CD14-positive monocyte (primary cell): ENCODE measurements around the gene GTF2H2. TPM values are rescaled to one million over a fixed set of nuclear protein-coding genes. Genes with fewer than 3 reads are reported as not detected.
A peak's percentile ranks its signal among the peaks of the same experiment; 100 is the strongest.
"Not testable (repeated sequence)": the region's sequence is repeated elsewhere in the genome, so short reads cannot be mapped to it uniquely, and the experiment has no call there.

Source experiments
- DNase-seq, 3 donors: peaks; one replicate each; pipeline ENCODE4 v3.0.0-alpha.2; 2011 to 2022
- H2AFZ ChIP-seq: 2 replicates; pipeline ENCODE4 v1.6.0; 2012; ENCODE audit warnings: mild to moderate bottlenecking, low read depth, low read length, inconsistent platforms; ENCODE audit not compliant: insufficient read depth, poor library complexity, severe bottlenecking
- H3K27ac ChIP-seq, 2 donors: 1 replicate in 1 of 2; 2 replicates in 1 of 2; pipeline ENCODE4 v1.5.1; 2012 to 2013; ENCODE audit warnings: low read length in 2 of 2, control low read depth in 1 of 2, inconsistent platforms in 1 of 2, low read depth in 1 of 2, mild to moderate bottlenecking in 1 of 2
- H3K27me3 ChIP-seq, 2 donors: one replicate each; pipeline versions ENCODE4 v1.6.0 to v1.6.1; 2011 to 2013; ENCODE audit warnings: low read length in 2 of 2; ENCODE audit not compliant: control insufficient read depth in 2 of 2, insufficient read depth in 2 of 2
- H3K36me3 ChIP-seq, 2 donors: replicated peaks in 1 of 2; 1 replicate in 1 of 2; 2 replicates in 1 of 2; pipeline versions ENCODE4 v1.5.1 to v1.6.1; 2012 to 2013; ENCODE audit warnings: low read length in 2 of 2, control low read depth in 1 of 2, inconsistent platforms in 1 of 2, mild to moderate bottlenecking in 1 of 2; ENCODE audit not compliant: insufficient read depth in 2 of 2, control insufficient read depth in 1 of 2
- H3K4me1 ChIP-seq, 2 donors: 1 replicate in 1 of 2; 2 replicates in 1 of 2; pipeline versions ENCODE4 v1.5.1 to v1.6.1; 2012 to 2013; ENCODE audit warnings: low read length in 2 of 2, control low read depth in 1 of 2, inconsistent platforms in 1 of 2, mild to moderate bottlenecking in 1 of 2, moderate library complexity in 1 of 2; ENCODE audit not compliant: insufficient read depth in 2 of 2, control insufficient read depth in 1 of 2
- H3K4me2 ChIP-seq: replicated peaks from 2 replicates; pipeline ENCODE3; 2012; ENCODE audit warnings: low read length, moderate library complexity, mild to moderate bottlenecking; ENCODE audit not compliant: poor library complexity, severe bottlenecking; ENCODE audit errors: extremely low read depth
- H3K4me3 ChIP-seq, 3 experiments: fragments of 200-600 bp in 1 of 3; sonication (generic) in 1 of 3; replicated peaks in 1 of 3; 1 replicate in 2 of 3; 2 replicates in 1 of 3; pipeline ENCODE4 v1.5.1; 2011 to 2013; ENCODE audit warnings: low read length in 3 of 3, mild to moderate bottlenecking in 3 of 3, control low read depth in 2 of 3, low read depth in 2 of 3, inconsistent platforms in 1 of 3, moderate library complexity in 1 of 3
- H3K79me2 ChIP-seq: 2 replicates; pipeline ENCODE4 v1.6.0; 2012; ENCODE audit warnings: mild to moderate bottlenecking, control low read depth, inconsistent platforms, low read length, moderate library complexity; ENCODE audit not compliant: insufficient read depth
- H3K9ac ChIP-seq: 2 replicates; pipeline ENCODE4 v1.6.0; 2017; ENCODE audit warnings: low read length, mild to moderate bottlenecking; ENCODE audit not compliant: insufficient read depth, poor library complexity, severe bottlenecking
- H3K9me3 ChIP-seq, 2 donors: replicated peaks in 1 of 2; 1 replicate in 1 of 2; 2 replicates in 1 of 2; pipeline versions ENCODE4 v1.5.1 to v1.6.1; 2012 to 2013; ENCODE audit warnings: low read length in 2 of 2, control low read depth in 1 of 2; ENCODE audit not compliant: control insufficient read depth in 1 of 2, insufficient read depth in 1 of 2
- H4K20me1 ChIP-seq: 2 replicates; pipeline ENCODE4 v1.6.0; 2012; ENCODE audit warnings: mild to moderate bottlenecking, low read length, control low read depth, moderate library complexity; ENCODE audit not compliant: insufficient read depth
- H3K27ac Mint-ChIP-seq, 7 donors: one replicate each; pipeline ENCODE4 v1.8.0; 2020; ENCODE audit warnings: mild to moderate bottlenecking in 7 of 7, mixed read lengths in 7 of 7, moderate library complexity in 6 of 7, inconsistent platforms in 2 of 7
- H3K27me3 Mint-ChIP-seq, 3 donors: one replicate each; pipeline ENCODE4 v1.8.0; 2021 to 2022; ENCODE audit warnings: low read depth in 3 of 3, mild to moderate bottlenecking in 3 of 3, mixed read lengths in 3 of 3, moderate library complexity in 3 of 3, inconsistent platforms in 1 of 3
- H3K36me3 Mint-ChIP-seq, 2 donors: one replicate each; pipeline ENCODE4 v1.8.0; 2020; ENCODE audit warnings: mixed read lengths in 2 of 2, inconsistent platforms in 1 of 2, mild to moderate bottlenecking in 1 of 2
- H3K4me1 Mint-ChIP-seq: one replicate; pipeline ENCODE4 v1.8.0; 2020; ENCODE audit warnings: mild to moderate bottlenecking, mixed read lengths
- H3K4me3 Mint-ChIP-seq, 2 donors: one replicate each; pipeline ENCODE4 v1.8.0; 2020; ENCODE audit warnings: mild to moderate bottlenecking in 2 of 2, mixed read lengths in 2 of 2, moderate library complexity in 1 of 2
- H3K9me3 Mint-ChIP-seq, 7 donors: one replicate each; pipeline ENCODE4 v1.8.0; 2020 to 2022; ENCODE audit warnings: mixed read lengths in 7 of 7, mild to moderate bottlenecking in 6 of 7, moderate library complexity in 6 of 7, inconsistent platforms in 2 of 7
- CTCF ChIP-seq: fragments of 200-600 bp; IDR thresholded peaks from one replicate; pipeline ENCODE4 v1.8.0; 2022; ENCODE audit warnings: antibody characterized with exemption, mild to moderate bottlenecking
- WGBS: methylation state at CpG from one replicate; pipeline ENCODE4 v1.1.5; 2013; ENCODE audit warnings: missing lambda C conversion rate; ENCODE audit not compliant: insufficient coverage; 5-methylcytosine and 5-hydroxymethylcytosine counted together
- intact Hi-C, 2 donors: fragments of 100-400 bp; cut with micrococcal nuclease; formaldehyde crosslinking; loops; one replicate each; pipeline versions ENCODE4 v1.15.0 to v1.15.1; 2023
- polyA plus RNA-seq, 3 donors: library from polyadenylated mRNA; depleted of rRNA in 1 of 3; unstranded in 2 of 3; stranded (reverse) in 1 of 3; fragments of 300-500 nt in 2 of 3; fragments of >200 nt in 1 of 3; fragmentation: Illumina TruSeq in 2 of 3; gene quantifications; 1 replicate in 2 of 3; 2 replicates in 1 of 3; pipeline ENCODE4 v1.2.3, GENCODE V29; 2012 to 2021

The GTF2H2 gene
- polyA plus RNA-seq, 3 donors: 3.7 to 9.7 (median 5.9) TPM

DNA sequence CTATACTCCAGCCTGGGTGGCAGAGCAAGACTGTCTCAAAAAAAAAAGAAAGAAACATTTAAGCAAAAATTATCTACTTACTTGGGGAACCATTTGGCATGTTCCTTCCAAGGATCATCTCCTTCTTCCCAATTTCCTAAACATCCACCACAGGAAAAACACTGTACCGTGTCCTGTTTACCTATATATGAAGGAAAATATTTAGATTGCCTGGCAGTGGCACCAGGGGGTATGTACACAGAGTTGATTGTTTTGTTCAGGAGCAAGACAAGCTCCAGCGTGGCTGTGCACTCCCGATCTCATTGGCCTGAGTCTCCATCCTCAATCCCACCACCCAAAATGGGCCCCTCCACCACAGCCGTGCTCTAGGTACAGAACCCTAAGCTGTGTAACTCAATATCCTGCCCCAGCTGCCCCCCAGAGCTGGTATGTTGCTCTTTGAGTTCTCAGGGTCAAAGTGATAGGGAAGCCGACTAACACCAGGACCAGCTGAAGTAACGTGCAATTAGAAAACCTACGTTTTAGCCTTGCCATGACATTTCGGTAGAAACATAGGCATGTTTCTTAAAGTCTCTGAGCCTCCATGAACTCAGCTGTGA is 56.2 kb downstream of the GTF2H2 start:
- no peak overlapping the region for H2AFZ ChIP-seq
- Mint-ChIP-seq H3K4me3 (no peak overlapping the region), H3K27ac (peak overlapping the region in 5 of 7 donors; percentile 35 to 76 (median 62)), H3K9me3 (no peaks in the 10 kb centered on the region), H3K4me1 (peaks cover 26% of the 10 kb centered on the region), H3K36me3 (peaks cover 34 to 56% of the 10 kb centered on the region in 2 donors), H3K27me3 (no peaks in the 10 kb centered on the region)
- intact Hi-C loops: no loop called here
- peaks cover 38 to 53% of the 10 kb centered on the region in 2 donors for H3K36me3 ChIP-seq
- H3K9ac ChIP-seq: peak overlapping the region; percentile 10
- no peak overlapping the region for H3K4me2 ChIP-seq
- H3K9me3 ChIP-seq: no peaks in the 10 kb centered on the region
- DNase-seq: no peak
- no peak for TF ChIP-seq CTCF
- H3K27ac ChIP-seq: peak overlapping the region in 1 of 2 donors; percentile 51
- H4K20me1 ChIP-seq: peaks cover 62% of the 10 kb centered on the region
- H3K79me2 ChIP-seq: peaks cover 68% of the 10 kb centered on the region
- WGBS: 91% methylated on average over 4 of the region's 8 CpGs
- H3K4me3 ChIP-seq: no peak overlapping the region
- peaks cover 12 to 13% of the 10 kb centered on the region in 2 donors for H3K4me1 ChIP-seq
- no peaks in the 10 kb centered on the region for H3K27me3 ChIP-seq

DNA sequence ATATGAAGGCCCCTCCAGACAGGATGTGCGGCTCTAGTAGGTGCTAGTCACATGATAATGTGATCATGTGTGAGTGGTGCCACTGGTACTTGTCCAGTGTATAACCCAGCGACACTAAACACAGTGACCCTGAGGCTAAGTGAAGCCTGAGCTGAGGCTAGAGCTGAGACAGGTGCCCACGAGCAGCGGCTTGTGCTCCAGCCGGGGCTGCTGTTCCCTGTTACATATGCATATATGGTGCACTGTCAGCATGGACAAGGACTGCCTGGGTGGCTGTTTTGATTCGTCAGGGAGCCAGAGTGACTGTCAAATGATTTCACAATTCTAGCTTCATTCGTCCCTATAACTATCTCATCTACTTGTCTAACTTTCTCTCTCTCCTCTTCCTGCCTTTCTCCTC is 60.5 kb downstream of the GTF2H2 start:
- DNase-seq, H3K4me2 ChIP-seq, H3K27me3 ChIP-seq, intact Hi-C loops, H2AFZ ChIP-seq, H3K4me1 Mint-ChIP-seq, H3K9ac ChIP-seq, H3K27ac ChIP-seq, H3K4me1 ChIP-seq, H3K9me3 Mint-ChIP-seq, H3K4me3 ChIP-seq, H3K9me3 ChIP-seq, H3K4me3 Mint-ChIP-seq, H3K27me3 Mint-ChIP-seq: not testable (repeated sequence)
- H3K36me3 Mint-ChIP-seq: peaks cover 22 to 28% of the 10 kb centered on the region in 2 donors
- peaks cover 30% of the 10 kb centered on the region for H3K79me2 ChIP-seq
- H4K20me1 ChIP-seq: peaks cover 30% of the 10 kb centered on the region
- WGBS: no CpG with 5 or more reads among the region's 7 CpGs
- H3K27ac Mint-ChIP-seq: peak overlapping the region in 1 of 7 donors; percentile 78
- peaks cover 26 to 29% of the 10 kb centered on the region in 2 donors for H3K36me3 ChIP-seq

Other genes with a start within 250 kb of the GTF2H2 start
- gene SERF1A, start 167.0 kb downstream of the GTF2H2 start, polyA plus RNA-seq: 1 to 10 TPM in 2 of 3 donors, under 1 TPM in 1; 0.51 to 1.6 (median 1.2) TPM
- 10 to 100 TPM; 11.2 to 16.3 (median 15.6) TPM for gene SMN1, start 142.6 kb downstream of the GTF2H2 start, polyA plus RNA-seq
- 10 to 100 TPM; 76.9 to 83.6 (median 77.9) TPM for gene NAIP, start 42.3 kb downstream of the GTF2H2 start, polyA plus RNA-seq